Parathyroid adenoma (tissue), 2 donors: ENCODE results near the gene MAD2L1BP.
"Not testable (repeated sequence)": the region's sequence is repeated elsewhere in the genome, so short reads cannot be mapped to it uniquely, and the experiment has no call there.

Experiments
- H2AFZ ChIP-seq: fragments of 300-600 bp; sonication (generic); one replicate; pipeline ENCODE4 v1.7.0; 2017; ENCODE audit warnings: antibody characterized with exemption, mild to moderate bottlenecking
- H3K27ac ChIP-seq: fragments of 300-600 bp; sonication (generic); one replicate; pipeline ENCODE4 v1.7.0; 2017
- H3K27me3 ChIP-seq: fragments of 300-600 bp; sonication (generic); one replicate; pipeline ENCODE4 v1.7.0; 2017; ENCODE audit warnings: low read length; ENCODE audit not compliant: control insufficient read depth, insufficient read depth
- H3K36me3 ChIP-seq: fragments of 300-600 bp; sonication (generic); one replicate; pipeline ENCODE4 v1.7.0; 2017; ENCODE audit warnings: low read length; ENCODE audit not compliant: control insufficient read depth, insufficient read depth
- H3K4me1 ChIP-seq: fragments of 300-600 bp; sonication (generic); one replicate; pipeline ENCODE4 v1.7.0; 2017; ENCODE audit warnings: control low read depth
- H3K4me2 ChIP-seq: fragments of 300-600 bp; sonication (generic); one replicate; pipeline ENCODE4 v1.7.0; 2017; ENCODE audit warnings: low read length
- H3K4me3 ChIP-seq: fragments of 300-600 bp; sonication (generic); one replicate; pipeline ENCODE4 v1.7.0; 2017; ENCODE audit warnings: low read depth, low read length
- H3K79me2 ChIP-seq: fragments of 300-600 bp; sonication (generic); one replicate; pipeline ENCODE4 v1.7.0; 2017; ENCODE audit warnings: control low read depth
- H3K9ac ChIP-seq: fragments of 300-600 bp; sonication (generic); one replicate; pipeline ENCODE4 v1.7.0; 2017; ENCODE audit warnings: mild to moderate bottlenecking
- H3K9me3 ChIP-seq: fragments of 300-600 bp; sonication (generic); one replicate; pipeline ENCODE4 v1.7.0; 2017; ENCODE audit warnings: low read length; ENCODE audit not compliant: control insufficient read depth
- TF ChIP-seq, protein P1 (sequence below): fragments of 300-600 bp; sonication (generic); IDR thresholded peaks from one replicate; pipeline ENCODE4 v1.7.0; 2017; ENCODE audit warnings: antibody characterized with exemption, mild to moderate bottlenecking
- donor health status: primary hyperparathyroidism.

The MAD2L1BP gene

GRCh38 chr6:43647613-43648012, 12.0 kb downstream of the MAD2L1BP start:
- Histone ChIP-seq H3K4me1 (no peaks in the 10 kb centered on the region), H3K27ac (no peak overlapping the region), H3K9me3 (no peaks in the 10 kb centered on the region), H3K79me2 (no peaks in the 10 kb centered on the region), H3K9ac (no peak overlapping the region), H2AFZ (no peak overlapping the region), H3K36me3 (no peaks in the 10 kb centered on the region), H3K4me2 (no peak overlapping the region), H3K4me3 (no peak overlapping the region), H3K27me3 (no peaks in the 10 kb centered on the region)
- TF ChIP-seq, protein P1, sequence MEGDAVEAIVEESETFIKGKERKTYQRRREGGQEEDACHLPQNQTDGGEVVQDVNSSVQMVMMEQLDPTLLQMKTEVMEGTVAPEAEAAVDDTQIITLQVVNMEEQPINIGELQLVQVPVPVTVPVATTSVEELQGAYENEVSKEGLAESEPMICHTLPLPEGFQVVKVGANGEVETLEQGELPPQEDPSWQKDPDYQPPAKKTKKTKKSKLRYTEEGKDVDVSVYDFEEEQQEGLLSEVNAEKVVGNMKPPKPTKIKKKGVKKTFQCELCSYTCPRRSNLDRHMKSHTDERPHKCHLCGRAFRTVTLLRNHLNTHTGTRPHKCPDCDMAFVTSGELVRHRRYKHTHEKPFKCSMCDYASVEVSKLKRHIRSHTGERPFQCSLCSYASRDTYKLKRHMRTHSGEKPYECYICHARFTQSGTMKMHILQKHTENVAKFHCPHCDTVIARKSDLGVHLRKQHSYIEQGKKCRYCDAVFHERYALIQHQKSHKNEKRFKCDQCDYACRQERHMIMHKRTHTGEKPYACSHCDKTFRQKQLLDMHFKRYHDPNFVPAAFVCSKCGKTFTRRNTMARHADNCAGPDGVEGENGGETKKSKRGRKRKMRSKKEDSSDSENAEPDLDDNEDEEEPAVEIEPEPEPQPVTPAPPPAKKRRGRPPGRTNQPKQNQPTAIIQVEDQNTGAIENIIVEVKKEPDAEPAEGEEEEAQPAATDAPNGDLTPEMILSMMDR = no peak

DNA sequence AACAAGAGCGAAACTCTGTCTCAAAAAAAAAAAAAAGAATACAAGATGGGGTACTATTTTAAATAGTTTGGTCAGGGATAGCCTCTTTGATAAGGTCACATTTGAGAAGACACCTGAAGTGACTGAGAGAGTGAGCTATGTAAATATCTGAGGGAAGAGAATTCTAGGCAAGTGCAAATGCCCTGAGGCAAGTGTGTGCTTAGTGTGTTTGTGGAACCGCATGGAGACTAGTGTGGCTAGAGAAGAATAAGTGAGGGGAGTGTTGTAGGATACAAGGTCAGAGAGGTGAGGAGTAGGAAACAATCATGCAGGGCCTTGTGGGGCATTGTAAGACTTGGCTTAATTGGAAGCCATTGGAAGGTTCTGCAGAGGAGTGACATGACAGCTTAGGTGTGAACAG, 12.6 kb downstream of the MAD2L1BP start:
- Histone ChIP-seq H3K27ac (no peak overlapping the region), H3K4me3 (no peak overlapping the region), H2AFZ (no peak overlapping the region), H3K27me3 (no peaks in the 10 kb centered on the region), H3K9me3 (no peaks in the 10 kb centered on the region), H3K79me2 (no peaks in the 10 kb centered on the region), H3K4me2 (no peak overlapping the region), H3K36me3 (no peaks in the 10 kb centered on the region), H3K9ac (no peak overlapping the region), H3K4me1 (no peaks in the 10 kb centered on the region)
- TF ChIP-seq, protein P1 = no peak

GRCh38 chr6:43652822-43653221, 17.2 kb downstream of the MAD2L1BP start:
- not testable (repeated sequence) for H3K9ac ChIP-seq, H3K79me2 ChIP-seq, H3K4me2 ChIP-seq, H3K27ac ChIP-seq, H3K9me3 ChIP-seq, H3K36me3 ChIP-seq, H3K4me1 ChIP-seq, H2AFZ ChIP-seq, H3K4me3 ChIP-seq, H3K27me3 ChIP-seq

- TF ChIP-seq, protein P1 = no peak
- H3K27ac ChIP-seq = no peak overlapping the region
- H3K36me3 ChIP-seq = no peaks in the 10 kb centered on the region
- H3K79me2 ChIP-seq = no peaks in the 10 kb centered on the region
- H3K4me3 ChIP-seq = no peak overlapping the region
- H2AFZ ChIP-seq = no peak overlapping the region
- H3K9ac ChIP-seq = no peak overlapping the region
- H3K4me1 ChIP-seq = no peaks in the 10 kb centered on the region
- no peaks in the 10 kb centered on the region for H3K27me3 ChIP-seq
- no peak overlapping the region for H3K4me2 ChIP-seq
- no peaks in the 10 kb centered on the region for H3K9me3 ChIP-seq
Observed at GRCh38 chr6:43657221-43657802, 21.7 kb downstream of the MAD2L1BP start.

DNA sequence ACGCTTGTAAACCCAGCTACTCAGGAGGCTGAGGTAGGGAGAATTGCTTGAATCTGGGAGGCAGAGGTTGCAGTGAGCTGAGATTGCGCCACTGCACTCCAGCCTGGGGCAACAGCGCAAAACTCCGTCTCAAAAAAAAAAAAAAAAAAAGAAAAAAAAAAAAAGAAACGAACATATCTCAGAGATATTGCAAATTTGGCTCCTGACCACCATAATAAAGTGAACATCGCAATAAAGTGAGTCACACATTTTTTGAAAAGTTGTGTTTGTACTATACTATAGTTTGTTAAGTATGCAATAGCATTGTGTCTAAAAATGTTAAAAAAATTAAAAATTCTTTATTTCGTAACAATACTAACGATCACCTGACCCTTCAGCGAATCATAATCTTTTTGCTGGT, 22.5 kb downstream of the MAD2L1BP start:
- H3K9ac ChIP-seq = no peak overlapping the region
- H3K27ac ChIP-seq = no peak overlapping the region
- TF ChIP-seq, protein P1 = no peak

GRCh38 chr6:43662948-43663347, 27.3 kb downstream of the MAD2L1BP start:
- not testable (repeated sequence) for H3K27ac ChIP-seq, H3K27me3 ChIP-seq, H3K4me2 ChIP-seq, H3K36me3 ChIP-seq, H3K4me1 ChIP-seq, H3K9ac ChIP-seq, H3K4me3 ChIP-seq, H3K9me3 ChIP-seq, H2AFZ ChIP-seq, H3K79me2 ChIP-seq

More for the DNA sequence above, 22.5 kb downstream of the MAD2L1BP start:
- Histone ChIP-seq H3K36me3 (no peaks in the 10 kb centered on the region), H3K27me3 (no peaks in the 10 kb centered on the region), H3K9me3 (no peaks in the 10 kb centered on the region), H3K4me2 (no peak overlapping the region), H3K4me1 (no peaks in the 10 kb centered on the region), H3K79me2 (no peaks in the 10 kb centered on the region), H2AFZ (no peak overlapping the region), H3K4me3 (no peak overlapping the region)
